G401 (cell line): ENCODE results near the gene AVPR1A. TPM values are rescaled to one million over a fixed set of nuclear protein-coding genes. Genes with fewer than 3 reads are reported as not detected.
"Not testable (repeated sequence)": the region's sequence is repeated elsewhere in the genome, so short reads cannot be mapped to it uniquely, and the experiment has no call there.

Experiments used
- DNase-seq: peaks from one replicate; pipeline ENCODE4 v3.0.0-alpha.2; 2015; ENCODE audit warnings: low spot score
- in situ Hi-C: cut with HindIII; loops from 2 replicates; pipeline ENCODE4 v1.10.0; 2016; ENCODE audit warnings: low sequenced_read_pairs, mixed read lengths
- total RNA-seq: library from RNA; depleted of rRNA; stranded (reverse); fragments of >200 nt; shearing (Covaris generic); gene quantifications from 2 replicates; pipeline ENCODE4 v1.2.3, GENCODE V29; 2014; rRNA removed

AVPR1A gene
- total RNA-seq = 0.03 TPM in 1 of 2 replicates, not detected in the other

GRCh38 chr12:63150713-63151622, at the start of gene AVPR1A:
AVPR1A (minus strand) TSS chr12:63151201; CDS start chr12:63150836, 365 bp downstream.
- no peak for DNase-seq
- in situ Hi-C loops = no loop called here

GRCh38 chr12:63196168-63196567, 45.2 kb upstream of the AVPR1A start:
- no peak for DNase-seq
- in situ Hi-C loops = no loop called here

DNA sequence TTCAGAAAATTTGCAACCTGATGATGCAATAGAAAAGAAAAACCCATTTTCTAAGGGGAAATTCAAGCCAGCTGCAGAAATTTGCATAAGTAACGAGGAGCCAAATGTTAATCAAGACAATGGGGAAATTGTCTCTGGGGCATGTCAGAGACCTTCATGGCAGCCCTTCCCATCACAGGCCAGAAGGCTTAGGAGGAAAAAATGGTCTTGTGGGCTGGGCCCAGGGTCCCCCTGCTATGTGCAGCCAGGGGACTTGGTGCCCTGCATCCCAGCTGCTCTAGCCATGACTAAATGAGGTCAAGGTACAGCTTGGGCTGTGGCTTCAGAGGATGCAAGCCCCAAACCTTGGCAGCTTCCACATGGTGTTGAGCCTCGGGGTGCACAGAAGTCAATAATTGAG, 28.2 kb upstream of the AVPR1A start:
- in situ Hi-C loops = no loop called here
- no peak for DNase-seq

- in situ Hi-C loops = no loop called here
- no peak for DNase-seq
Observed at GRCh38 chr12:63170321-63170720, 19.3 kb upstream of the AVPR1A start.

DNA sequence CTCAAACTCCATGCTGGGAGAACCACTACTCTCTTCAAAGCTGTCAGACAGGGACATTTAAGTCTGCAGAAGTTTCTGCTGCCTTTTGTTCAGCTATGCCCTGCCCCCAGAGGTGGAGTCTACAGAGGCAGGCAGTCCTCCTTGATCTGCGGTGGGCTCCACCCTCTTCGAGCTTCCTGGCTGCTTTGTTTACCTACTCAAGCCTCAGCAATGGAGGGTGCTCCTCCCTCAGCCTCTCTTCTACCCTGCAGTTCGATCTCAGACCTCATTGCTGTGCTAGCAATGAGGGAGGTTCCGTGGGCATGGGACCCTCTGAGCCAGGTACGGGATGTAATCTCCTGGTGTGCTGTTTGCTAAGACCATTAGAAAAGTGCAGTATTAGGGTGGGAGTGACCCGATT, 16.7 kb upstream of the AVPR1A start:
- in situ Hi-C loops, DNase-seq: not testable (repeated sequence)

DNA sequence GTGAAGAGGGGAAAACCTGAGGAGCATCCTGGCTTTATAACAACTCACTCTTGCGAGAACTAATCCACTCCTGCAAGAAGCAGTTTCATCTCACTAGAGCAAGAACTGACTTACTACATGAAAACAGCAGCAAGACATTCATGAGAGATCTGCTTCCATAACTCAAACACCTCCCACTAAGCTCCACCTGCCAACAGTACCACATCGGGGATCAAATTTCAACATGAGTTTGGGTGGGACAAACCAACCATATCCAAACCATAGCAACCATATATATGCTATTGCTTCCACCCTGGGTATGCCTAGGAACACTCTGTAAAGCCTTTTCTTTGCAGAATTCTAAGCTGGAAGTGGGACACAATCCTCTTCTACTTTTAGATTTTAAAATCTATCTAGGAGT, 13.9 kb upstream of the AVPR1A start:
- in situ Hi-C loops = no loop called here
- no peak for DNase-seq

DNA sequence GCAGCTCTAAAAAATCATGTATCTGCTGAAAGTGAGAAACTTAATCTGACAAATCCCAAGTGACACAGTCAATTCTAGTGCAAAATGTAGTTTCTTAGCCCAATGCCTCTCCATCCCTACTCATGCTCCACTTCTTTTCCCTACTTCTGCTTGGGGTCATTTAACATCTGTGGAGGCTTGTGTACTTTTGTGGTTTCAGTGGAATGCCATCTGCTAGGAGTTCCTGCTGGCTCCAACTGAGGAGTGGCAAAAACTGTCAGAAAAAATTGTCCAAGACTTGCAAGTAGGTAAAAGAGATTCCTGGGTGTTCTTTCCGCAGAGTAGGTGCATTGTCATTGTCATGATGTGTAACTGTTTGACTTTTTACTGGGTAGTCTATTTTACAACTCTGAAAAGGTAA, 12.5 kb upstream of the AVPR1A start:
- in situ Hi-C loops = no loop called here
- DNase-seq = no peak

DNA sequence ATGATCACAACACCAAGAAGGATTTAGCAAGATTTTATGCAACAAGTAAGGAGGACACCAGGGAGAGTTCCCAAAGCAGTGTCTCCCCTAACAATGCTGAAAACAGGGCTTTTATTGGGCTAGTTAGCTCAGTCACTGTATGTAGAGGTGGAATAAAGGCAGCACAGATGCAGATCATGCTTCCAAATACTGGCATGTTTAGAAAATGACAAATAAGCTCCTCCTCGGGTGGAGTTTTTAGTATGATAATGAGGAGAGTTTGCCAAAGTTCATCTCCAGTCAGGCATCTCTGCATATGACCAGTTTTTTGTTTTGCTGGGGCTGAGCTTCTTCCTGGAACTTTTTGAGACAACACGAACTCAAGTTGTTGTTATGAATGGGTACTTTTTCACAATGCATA, 4.4 kb upstream of the AVPR1A start:
- in situ Hi-C loops = no loop called here
- no peak for DNase-seq

GRCh38 chr12:63154560-63154959, 3.6 kb upstream of the AVPR1A start:
- in situ Hi-C loops = no loop called here

GRCh38 chr12:63152321-63152700, 1.3 kb upstream of the AVPR1A start:
- DNase-seq = no peak
- in situ Hi-C loops = no loop called here

More at GRCh38 chr12:63154560-63154959, 3.6 kb upstream of the AVPR1A start:
- no peak for DNase-seq

DNA sequence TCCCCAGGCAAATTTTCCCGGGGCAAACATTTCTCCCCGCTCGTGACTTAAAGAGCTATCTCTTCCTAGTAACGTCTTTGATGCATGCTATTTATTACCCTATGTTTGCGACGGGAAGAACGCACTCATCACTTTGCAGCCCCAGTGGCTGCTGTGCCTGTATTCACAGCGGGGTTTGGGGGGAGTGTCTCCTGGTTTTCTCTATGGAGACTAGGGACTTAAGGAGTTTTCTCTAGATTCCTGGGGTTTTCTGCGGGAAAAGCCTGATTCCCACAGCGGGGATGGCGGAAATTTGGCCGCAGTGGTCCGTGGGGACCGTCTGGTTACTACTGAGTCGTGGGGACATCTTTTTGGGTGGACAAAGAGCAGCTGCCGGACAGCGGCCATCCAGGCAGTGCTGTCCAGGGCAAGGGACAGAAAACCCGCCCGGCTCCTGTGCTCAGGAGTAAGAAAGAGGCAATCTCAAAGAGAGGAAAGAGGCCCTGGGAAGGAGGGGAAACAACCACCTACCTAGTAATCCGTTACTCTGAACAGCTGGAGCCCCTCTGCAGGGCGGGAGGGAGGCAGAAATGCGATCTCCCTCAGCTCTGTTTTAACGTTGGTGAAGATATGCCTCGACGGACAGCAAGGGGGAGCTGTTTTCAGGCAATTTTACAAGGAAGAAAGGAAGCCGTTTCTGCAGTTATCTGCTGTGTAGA, 771 bp upstream of the AVPR1A start:
- DNase-seq = peak; percentile 35
- in situ Hi-C loops = no loop called here

DNA sequence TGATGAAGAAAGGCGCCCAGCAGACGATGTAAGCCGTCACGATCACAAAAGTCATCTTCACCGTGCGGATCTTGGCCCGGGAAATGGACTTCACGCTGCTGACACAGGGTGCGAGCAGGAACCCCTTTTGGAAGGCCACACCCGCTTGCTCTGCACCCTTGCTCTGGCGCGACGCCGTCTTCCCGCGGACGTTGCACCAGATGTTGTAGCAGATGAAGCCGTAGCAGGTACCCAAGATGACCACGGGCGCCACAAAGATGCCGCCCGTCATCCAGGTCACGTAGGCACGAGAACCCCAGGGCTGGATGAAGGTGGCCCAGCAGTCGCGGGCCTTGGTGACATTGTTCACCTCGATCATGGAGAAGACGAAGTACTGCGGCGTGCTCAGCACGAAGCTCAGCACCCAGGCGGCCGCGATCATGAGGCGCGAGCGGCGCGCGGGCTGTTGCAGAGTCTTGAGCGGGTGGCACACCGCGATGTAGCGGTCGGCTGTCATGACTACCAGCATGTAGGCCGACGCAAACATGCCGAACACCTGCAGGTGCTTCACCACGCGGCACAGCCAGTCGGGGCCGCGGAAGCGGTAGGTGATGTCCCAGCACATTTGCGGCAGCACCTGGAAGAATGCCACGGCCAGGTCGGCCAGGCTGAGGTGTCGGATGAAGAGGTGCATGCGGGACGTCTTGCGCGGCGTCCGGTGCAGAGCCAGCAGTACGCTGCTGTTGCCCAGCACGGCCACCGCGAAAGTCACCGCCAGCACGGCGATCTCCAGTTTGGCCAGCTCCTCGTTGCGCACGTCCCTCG, 890 bp downstream of the AVPR1A start:
- in situ Hi-C loops = no loop called here
- no peak for DNase-seq

DNA sequence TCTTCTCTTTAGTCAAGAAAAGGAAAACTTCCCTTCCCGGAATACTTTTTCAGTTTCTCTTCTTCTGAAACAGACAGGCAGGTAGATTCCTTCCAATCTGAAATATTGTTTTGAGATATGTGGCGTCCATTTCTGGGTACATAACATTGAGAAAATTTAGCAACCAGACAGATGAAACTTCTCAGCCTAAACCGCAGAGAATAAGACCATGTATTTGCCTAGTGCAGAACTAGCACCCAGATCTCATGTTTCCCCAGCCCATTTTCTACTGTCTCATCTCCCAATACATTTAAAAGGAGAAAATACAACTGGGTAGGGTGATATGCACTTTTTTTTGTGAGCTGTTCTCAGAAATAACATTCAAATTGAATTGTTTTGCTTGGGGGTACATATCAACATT, 6.4 kb downstream of the AVPR1A start:
- no peak for DNase-seq
- in situ Hi-C loops = no loop called here

- in situ Hi-C loops = no loop called here
- no peak for DNase-seq
Observed at GRCh38 chr12:63138488-63138887, 12.5 kb downstream of the AVPR1A start.

GRCh38 chr12:63133981-63134380, 17.0 kb downstream of the AVPR1A start:
- in situ Hi-C loops = no loop called here
- no peak for DNase-seq

GRCh38 chr12:63132201-63132600, 18.8 kb downstream of the AVPR1A start:
- in situ Hi-C loops = no loop called here
- no peak for DNase-seq

GRCh38 chr12:63129927-63130326, 21.1 kb downstream of the AVPR1A start:
- in situ Hi-C loops = no loop called here
- no peak for DNase-seq

DNA sequence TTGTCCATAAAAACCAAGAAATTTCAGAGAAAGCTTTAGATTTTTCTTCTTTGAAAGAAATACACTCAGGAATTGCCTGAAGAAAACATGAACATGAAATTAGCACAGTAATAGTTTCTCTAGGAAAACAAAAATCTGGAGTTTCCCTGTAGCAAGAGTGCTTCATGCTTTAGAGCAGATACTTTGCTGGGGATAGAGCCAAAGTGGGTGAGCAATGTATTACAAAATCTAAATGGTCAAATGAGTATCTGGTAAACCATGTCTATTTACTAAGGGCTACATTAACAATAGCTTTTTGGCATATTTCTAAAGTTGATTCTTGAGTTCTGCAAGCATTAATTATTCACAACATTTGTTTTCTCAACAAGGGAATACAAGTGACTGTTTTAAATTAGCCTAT, 26.2 kb downstream of the AVPR1A start:
- in situ Hi-C loops = no loop called here
- no peak for DNase-seq

- DNase-seq = peak; percentile 31
- in situ Hi-C loops = no loop called here
Observed at GRCh38 chr12:63103494-63104131, 47.4 kb downstream of the AVPR1A start.
